ENCODE data around the gene DLEC1.
A peak's percentile ranks its signal among the peaks of the same experiment; 100 is the strongest.
"Not testable (repeated sequence)": the region's sequence is repeated elsewhere in the genome, so short reads cannot be mapped to it uniquely, and the experiment has no call there.

Gene DLEC1

DNA sequence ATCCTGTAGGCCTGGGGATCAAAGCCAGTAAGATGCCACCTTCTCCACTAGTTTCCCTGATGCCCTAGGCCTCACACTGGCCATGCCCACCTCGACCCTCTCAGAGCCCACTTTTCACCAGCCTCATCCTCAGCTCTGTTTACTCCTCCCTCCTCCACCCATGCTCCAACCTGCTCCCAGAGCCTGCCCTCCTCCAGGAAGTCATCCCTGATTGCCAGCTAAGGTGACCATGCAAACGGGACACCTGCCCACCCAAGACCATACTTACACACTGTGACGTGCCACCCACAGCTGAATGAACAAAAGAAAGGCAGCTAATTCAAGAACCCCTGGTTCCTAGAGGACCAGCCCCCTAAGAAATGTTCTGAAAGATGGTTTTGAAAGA, 18.7 kb upstream of the DLEC1 start:
- DNase-seq = no peak

DNA sequence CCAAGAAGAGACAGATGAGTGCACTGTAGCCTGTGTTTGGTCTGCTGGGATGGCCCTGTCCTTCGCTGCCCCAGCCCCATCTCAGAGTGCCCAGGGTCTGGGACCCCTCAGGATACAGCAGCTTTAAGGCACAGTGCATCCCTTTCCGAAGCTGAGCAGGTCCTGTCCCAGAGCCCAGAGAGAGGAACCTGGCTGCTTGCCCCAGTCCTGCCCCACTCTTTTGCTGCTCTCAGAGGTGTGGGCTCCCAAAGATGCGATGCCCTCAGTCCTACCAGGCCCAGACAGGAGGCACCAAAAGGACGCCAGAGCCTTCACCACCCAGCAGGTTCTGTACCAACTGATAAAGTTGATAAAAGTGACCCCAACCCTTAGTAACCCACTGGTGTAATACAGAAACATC, 17.8 kb upstream of the DLEC1 start:
- DNase-seq = no peak

DNA sequence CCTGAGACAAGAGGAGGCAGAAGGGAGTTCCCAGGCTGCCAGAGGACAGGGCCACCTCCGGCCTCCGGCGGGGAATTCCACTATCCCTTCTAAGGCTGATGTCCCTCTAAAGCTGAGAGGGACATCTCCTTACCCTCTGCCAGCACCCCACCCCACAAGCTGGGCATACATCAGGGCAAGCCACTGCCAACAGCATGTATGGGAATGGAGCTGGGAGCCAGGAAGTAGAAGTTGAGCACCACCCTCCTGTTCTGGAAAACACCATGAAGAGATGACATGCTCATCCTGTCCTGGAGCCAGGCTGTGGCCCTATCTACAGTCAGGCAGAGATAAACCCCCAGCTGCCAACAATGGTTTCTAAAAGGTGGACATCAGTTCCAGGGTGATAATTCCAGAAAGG, 16.7 kb upstream of the DLEC1 start:
- DNase-seq = no peak

DNA sequence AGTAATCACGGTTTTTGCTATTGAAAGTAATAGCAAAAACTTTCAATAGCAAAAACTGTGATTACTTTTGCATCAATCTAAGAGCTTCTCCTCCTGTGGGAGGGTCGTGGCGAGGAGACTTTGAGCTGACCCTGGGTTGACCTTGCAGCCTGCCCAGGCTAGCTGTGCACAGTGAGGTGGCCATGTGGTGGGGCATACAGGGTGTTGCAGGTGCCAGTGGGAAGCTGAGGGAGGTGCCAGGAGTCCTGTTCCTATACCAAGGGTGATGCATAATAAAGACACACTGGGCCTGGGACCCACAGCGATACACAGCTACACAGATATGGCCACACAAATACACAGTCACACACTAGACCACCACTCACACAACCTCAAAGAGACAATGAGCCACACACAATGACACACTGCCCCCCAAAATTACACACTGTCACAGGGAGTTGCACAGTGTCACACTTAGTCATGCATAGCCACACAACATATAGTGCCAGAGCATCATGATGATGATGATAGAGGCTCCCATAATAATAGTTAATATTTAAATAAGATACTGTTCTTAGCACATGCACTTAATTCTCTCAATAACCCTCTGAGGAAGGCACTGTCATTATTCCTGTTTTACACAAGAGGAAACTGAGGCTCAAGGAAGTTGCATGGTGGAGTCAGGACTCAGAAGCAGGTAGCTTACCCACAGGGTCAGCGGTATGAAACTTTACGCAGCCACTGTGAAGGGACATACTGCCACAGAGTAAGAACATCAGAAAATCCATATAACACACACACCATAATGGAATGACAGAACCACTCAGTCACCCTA, 15.9 kb upstream of the DLEC1 start:
- DNase-seq = no peak

DNA sequence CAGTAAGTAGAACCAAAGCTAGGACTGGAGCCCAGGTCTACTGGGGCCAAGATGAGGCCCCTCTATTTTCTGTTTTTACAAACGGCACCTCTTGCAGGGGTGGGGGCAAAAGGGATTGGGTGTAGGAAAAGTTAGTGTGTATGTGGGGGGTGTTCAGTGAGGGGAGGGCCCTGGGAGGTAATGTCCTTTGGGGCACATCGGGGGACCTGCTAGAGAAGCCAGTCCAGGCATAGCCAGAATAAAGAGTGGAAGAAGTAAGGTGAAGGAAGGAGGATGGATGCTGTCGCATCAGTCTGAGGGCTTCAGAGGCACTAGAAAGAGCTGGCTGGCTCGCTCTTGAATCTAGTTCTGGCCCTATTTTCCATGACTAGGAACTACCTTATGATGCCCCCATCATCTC, 12.2 kb upstream of the DLEC1 start:
- no peak for DNase-seq

DNA sequence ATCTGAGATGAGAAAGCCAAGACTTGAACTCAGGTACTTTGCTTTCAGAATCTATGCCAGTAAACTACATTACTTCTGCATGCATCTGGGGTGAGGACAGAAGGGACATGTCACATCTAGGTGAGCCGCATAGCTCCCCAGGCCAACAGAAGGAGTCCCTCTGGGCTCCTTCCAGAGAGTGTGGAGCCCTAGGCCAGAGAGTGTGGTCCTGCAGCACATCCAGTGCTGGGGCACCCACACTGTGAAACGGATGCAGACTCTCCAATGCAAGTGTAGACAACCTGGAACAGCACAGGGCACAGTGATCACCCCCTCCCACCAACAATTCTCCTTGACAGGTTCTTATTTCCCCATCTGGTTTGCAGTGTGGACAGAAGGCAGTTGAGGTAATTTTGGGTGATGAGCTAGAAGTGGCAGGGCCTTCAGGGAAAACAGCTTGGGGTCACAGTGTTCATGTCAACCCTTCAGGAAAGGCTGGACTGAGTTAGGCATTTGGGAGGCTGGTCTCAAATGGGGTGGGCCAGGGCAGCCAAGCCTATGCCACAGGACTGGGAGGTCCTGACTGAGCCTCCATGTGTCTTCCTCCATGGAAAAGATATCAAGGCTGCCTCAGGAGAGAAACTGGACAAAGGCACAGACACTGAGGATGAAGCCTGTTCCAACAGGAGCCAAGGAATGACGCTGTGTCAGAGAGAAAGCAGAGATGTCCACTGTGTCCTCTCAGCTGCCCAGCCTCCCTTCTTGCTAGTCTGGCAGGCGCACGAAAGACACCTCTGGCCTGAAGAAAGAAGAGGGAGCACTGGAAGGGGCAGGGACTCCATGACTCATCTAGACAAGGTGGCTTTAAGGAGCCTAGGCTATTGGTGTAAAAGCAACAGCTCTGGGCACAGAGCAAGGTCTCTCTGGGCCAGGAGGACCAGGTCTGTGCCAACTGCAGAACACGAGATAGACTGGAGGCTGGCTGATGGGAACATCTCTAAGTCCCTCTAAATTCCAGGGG, 11.2 kb upstream of the DLEC1 start:
- no peak for DNase-seq

DNA sequence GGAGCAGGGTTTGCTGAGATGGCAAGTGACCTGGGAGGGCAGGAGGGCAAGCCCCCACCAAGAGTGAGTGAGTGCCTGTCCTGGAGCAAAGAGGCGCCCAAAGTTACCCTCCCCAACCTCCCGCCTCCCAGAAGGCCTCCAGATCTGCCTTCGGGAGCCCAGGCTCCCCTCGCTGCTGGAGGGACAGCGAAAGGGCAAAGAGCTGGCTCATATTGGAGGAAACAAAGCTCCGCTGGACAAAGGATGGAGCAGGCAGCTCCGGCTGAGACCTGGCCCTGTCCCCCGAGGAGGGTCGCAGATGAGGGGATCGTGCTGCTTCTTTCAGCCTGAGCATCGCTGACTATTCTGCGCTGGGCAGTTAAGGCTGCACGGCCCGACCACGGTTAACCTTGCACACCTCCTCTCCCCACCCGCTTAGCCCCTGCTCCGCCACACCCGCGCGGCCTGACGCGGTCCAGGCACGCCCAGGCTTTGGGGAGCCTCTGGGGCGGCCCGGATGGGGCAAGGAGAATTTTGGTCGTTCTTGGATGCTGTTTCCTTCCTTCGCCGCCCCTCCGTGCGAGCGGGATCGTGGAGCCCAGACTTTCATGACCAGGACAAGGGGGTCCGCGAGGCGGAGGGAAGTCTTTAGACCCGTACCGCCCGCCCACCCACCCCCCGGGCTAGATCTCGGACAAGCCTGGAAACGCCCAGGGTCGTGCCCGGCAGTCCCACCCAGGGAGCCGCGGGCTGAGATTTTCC, 10.2 kb upstream of the DLEC1 start:
- no peak for DNase-seq

DNA sequence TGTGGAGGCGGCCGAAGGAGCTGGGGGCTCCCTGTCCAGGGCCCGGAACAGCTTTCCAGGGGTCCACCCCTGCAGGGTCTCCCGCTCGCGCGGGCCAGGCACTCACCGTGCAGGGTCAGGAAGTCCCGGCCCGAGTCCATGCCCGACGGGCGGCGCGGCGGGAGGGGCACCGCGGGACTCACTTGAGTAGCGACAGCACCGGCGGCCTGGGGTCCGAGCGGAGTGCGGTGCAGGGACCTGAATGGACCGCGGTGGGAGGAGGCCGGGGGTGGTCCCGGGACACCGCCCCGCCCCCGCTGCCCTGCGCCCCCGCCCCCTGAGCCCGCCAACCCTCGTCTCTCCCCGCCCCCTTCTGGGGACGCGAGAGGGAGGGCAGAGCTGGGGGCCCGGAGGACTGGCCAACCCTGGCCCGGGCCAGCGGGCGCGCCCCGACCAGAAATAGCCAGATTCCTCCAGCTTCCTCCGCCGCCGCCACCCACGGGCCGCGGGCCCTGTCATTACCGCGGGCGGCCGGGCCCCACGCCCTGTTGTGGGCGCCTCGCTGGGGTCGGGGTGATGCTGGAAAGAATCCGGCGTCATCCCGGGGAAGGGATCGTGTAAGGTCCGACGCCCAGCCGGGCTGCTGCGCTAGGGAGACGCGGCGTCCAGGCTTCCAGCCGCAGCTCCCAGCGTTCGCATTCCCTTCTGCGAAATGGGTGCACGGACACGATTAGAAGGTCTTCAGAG, 9.4 kb upstream of the DLEC1 start, which contains the start of gene PLCD1:
TSS of gene PLCD1 (minus strand) at position 243 of the 726 bp plus-strand sequence. CDS start at position 140, 103 bp downstream.
- peak; percentile 45 for DNase-seq

DNA sequence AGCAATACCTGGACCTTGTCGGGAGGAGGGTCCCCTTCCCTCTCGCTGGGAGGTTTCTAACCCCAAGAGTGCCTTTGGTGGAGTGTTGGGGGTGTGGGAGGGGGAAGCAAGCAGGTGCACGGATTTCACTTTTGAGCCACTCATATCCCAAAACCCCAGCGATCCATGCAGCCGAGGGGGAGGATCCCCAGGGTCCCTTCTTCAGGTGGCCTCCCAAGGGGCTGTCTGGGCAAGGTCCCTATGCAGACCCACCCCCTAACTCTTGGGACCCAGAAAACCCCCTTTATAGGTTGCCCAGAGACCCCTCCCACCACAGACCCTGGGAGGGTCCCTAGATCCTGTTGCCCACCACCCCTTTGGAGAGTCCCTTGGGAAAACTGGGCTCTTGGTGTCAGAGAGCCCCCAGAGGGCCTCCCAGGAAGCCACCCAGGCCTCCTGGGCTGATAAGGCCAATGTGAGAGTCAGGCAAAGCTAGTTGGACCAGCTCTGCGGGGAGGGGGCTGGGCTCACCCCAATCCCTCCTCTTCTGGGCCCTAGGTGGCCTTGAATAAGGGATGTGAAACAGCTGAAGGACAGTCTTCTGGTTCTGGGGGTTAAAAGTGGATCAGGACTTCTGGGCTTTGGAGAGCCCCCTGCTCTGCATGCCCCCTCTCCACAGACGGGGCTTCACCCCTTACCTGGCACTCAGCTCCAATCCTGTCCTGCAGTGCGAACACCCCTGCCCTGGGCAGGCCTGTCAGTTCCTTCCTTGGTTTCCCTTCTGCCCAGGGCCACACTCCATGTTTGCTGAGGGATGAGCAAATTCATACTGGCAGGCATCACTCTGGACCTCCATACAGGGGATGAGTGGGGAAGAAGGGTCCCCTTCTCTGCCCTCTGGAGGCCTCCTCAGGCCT, 8.6 kb upstream of the DLEC1 start:
- DNase-seq = no peak

DNA sequence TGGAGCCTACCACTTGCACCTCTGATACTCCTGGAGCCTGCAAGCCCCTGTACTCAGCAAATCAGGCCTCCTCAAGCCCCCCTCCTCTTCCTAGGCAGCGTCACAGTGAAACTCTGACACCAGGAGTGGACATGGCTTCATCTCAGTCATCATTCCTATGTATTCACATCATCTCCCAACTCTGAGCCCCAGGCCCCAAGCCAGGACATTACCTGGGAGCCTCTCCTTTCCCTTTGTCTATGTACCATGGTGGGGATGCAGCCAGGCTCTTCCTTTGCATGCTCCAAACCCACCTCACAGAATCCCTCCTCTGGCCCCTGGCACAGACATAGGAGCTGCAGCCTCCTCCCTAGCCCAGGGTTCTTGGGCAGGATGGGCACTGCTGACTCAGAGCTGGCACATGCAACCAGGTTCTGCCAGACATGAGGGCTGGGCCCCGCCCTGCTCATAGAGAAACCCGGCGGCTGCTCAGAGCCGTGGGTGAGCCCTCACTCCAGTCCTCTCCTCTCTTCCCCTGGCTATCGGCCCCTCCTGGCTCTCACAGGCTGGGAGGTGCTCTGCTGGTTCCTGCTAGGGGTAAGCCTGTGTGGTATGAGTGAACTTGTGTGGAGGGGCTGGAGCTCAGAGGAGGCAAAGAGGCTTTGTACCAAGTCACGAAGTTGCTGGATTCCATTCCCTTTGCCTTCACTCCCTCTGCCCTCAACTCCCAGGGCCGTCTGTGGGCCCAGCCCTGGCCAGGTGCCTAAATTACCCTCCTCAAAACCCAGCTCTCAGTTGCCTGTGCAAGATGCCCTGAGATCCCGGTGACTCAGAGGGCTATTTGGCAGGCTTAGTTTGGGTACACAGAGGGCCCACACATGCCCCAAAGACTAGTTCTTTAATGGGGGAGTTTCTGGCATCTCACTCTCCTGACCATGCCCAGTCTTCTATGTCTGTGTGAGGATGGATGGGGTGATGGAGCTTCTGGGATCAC, 7.7 kb upstream of the DLEC1 start:
- peak; percentile 14 for DNase-seq

DNA sequence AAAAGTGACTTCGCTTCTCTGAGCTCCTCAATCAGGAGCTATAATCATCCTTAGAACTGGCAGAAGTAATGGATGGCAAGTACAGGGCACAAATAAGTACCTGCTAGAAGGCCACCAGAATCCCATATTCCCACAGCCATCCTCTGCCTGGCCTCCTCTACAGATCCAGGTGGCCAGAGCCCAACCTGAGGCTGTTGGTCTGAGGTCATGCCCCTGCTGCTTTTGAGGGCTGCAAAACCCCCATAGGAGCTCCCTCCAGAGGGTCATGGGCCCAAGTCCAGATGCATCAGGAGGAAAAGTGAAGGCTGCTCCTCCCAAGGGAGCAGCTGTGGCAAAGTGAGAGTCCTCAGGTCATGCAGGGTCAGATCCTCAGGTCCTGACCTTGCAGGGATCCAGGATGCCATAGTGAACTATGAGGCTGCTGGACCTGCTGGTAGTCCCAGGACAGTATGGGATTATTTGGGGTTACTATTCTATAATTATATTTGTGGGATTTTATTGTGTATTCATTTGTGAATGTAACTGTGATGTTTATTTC, 6.6 kb upstream of the DLEC1 start:
- no peak for DNase-seq

DNA sequence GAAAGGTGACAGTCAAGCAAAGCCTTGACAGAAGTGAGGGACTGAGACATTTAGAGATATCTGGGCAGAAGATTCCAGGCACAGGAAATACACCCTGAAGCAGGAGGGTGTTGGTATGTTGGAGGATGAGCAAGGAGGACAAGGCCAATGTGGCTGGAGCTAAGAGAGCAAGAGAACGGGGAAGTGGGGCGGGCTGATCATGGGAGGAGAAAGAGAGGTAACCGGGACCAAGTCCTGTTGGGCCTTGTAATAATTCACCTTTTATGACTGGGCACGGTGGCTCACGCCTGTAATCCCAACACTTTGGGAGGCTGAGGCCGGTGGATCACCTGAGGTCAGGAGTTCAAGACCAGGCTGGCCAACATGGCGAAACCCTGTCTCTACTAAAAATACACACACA, 5.4 kb upstream of the DLEC1 start:
- not testable (repeated sequence) for DNase-seq

DNA sequence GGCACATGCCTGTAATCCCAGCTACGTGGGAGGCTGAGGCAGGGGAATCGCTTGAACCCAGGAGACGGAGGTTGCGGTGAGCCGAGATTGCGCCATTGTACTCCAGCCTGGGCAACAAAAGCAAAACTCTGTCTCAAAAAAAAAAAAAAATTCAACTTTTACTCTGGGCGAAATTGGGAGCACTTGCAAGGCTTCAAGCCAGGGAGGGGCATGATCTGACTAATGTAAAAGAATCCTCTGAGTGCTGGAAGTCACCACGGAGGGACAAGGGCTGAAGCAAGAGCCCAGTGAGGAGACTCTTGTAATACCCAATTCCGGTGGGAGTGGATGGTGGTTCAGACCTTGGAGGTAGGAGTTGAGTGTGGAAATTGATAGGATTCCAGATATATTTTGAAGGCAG, 4.7 kb upstream of the DLEC1 start:
- not testable (repeated sequence) for DNase-seq

DNA sequence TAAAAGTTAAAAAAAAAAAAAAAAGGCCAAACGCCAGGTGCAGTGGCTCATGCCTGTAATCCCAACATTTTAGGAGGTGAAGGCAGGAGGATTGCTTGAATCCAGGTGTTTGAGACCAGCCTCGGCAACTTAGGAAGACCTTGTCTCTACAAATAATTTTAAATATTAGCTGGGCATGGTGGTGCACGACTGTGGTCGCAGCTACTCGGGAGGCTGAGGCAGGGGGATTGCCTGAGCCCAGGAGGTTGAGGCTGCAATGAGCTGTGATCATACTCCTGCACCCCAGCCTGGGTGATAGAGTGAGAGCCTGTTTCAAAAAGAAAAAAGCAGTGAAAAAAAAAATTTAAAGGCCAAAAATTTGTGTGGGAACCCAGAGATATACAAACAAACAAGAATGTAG, 2.7 kb upstream of the DLEC1 start:
- DNase-seq = no peak

DNA sequence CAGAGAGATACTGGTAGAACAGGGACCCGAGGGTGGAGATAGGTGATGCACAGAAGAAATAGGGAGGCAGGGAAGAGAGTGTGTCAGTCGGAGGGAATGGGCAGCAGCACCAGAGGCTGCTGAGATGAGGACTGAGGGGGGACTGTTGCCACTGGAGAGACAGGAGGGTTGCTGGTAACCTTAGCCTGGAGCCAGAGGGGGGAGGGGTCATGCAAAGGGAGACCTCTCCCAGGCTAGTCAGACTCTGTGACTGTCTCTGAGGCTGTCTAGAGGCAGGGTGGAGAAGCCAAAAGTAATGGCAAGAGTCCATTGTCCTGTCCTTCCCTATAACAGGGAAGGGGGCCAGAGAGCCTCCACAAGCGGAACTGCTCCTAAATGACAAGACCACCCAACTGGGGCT, 2.1 kb upstream of the DLEC1 start:
- no peak for DNase-seq

DNA sequence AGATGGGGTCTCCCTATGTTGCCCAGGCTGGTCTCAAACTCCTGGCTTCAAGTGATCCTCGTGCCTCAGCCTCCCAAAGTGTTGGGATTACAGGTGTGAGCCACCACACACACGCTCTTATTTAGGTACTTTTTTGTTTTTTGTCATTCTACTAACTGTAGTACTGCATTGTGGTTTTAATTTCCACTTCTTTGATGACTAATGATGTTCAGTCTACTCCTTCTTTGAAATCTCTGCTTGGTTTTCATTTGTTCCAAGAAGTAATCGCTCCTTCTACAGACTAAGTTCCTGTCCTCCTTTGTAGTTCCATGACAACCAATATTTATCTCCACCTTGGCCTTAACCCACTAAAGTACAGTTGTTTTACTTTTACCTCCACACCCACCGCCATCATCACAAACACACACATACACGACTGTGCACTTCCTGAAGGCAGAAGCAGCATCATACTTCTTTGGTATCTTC, 529 bp upstream of the DLEC1 start:
- peak; percentile 22 for DNase-seq

DNA sequence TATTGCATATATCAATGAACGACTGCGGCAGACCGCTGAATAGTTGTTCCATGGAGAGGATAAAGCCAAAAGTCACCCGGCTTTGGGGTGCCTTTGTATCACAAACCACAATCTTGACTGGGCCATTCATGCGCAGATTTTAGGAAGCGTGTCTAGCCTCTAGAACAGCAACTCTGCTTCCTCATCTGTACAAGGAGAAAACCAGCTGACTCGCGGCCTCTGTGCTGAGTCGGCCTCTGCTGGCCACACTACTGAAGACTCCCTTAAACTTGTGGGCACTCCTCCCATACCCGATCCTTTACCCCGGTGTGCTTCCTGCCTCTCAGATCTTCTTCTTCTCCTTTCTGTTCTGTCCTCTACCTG, 872 bp downstream of the DLEC1 start:
- peak; percentile 68 for DNase-seq

DNA sequence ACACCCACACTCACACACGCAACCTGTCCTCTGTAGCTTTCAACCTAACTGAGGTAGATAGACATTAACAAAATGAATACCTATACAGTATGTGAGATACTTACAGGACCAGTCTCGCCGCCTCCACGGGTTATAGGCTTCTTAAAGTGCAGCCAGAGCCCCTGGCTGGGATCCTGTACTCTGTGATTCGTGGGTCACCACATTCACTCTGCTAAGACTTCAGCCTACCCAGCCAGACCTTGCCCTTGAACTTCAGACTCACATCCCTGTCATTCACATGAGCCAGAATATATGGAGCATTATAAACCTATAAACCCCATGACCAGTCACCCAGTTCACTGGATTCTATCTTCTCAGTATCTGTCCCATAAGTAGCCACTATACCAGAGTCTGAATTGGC, 1.4 kb downstream of the DLEC1 start:
- no peak for DNase-seq

DNA sequence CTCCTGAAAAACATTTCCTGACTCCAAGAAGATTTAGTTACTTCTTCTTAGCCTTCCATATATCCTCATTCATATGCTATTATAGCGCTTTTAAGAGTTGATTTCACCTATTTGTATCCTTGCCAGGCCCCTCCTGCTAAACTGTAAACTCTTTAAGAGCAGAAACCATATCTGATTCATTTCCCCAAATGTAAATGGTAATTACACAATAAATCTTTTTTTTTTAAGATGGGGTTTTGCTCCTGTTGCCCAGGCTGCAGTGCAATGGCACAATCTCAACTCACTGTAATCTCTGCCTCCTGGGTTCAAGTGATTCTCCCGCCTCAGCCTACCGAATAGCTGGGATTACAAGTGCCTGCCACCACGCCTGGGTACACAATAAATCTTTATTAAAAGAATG, 4.5 kb downstream of the DLEC1 start:
- DNase-seq = no peak

DNA sequence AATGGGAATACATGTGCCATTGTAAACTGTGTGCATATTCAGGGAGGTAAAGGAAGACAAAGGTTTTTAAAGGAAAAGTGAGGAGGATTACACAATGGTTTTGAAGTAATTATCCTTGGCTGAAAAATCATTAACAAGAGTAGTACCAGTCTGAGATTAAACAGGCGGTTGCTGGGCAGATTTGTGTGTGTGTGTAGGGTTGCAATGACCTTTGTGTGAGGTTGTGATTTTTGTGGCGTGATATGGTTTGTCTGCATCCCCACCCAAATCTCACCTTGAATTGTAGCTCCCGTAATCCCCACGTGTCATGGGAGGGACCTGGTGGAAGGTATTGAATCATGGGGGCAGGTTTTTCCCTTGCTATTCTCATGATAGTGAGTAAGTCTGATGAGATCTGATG, 7.0 kb downstream of the DLEC1 start:
- DNase-seq = no peak

All from CD4-positive, alpha-beta T cell treated with Interferon gamma for 1 hour (primary cell).